ENCODE results near the gene CAVIN2.

CAVIN2 gene

GRCh38 chr2:191864628-191865374 is 17.9 kb upstream of the CAVIN2 start:
- DNase-seq (ENCODE audit: low read depth): no peak

GRCh38 chr2:191863988-191864387 is 17.1 kb upstream of the CAVIN2 start:
- DNase-seq (ENCODE audit: low read depth): no peak

- DNase-seq (ENCODE audit: low read depth): no peak
Observed at GRCh38 chr2:191862156-191862775, 15.4 kb upstream of the CAVIN2 start.

- DNase-seq (ENCODE audit: low read depth): no peak
Observed at GRCh38 chr2:191860760-191861466, 14.0 kb upstream of the CAVIN2 start.

GRCh38 chr2:191859681-191860080 is 12.8 kb upstream of the CAVIN2 start:
- DNase-seq (ENCODE audit: low read depth): no peak

- DNase-seq (ENCODE audit: low read depth): no peak
Observed at GRCh38 chr2:191857886-191858285, 11.0 kb upstream of the CAVIN2 start.

- no peak for DNase-seq (ENCODE audit: low read depth)
Observed at GRCh38 chr2:191857259-191857805, 10.4 kb upstream of the CAVIN2 start.

- DNase-seq (ENCODE audit: low read depth): no peak
Observed at GRCh38 chr2:191856111-191856876, 9.4 kb upstream of the CAVIN2 start.

GRCh38 chr2:191855382-191855781 is 8.5 kb upstream of the CAVIN2 start:
- no peak for DNase-seq (ENCODE audit: low read depth)

- no peak for DNase-seq (ENCODE audit: low read depth)
Observed at GRCh38 chr2:191854382-191855372, 7.8 kb upstream of the CAVIN2 start.

GRCh38 chr2:191853843-191854242 is 7.0 kb upstream of the CAVIN2 start:
- DNase-seq (ENCODE audit: low read depth): no peak

- DNase-seq (ENCODE audit: low read depth): no peak
Observed at GRCh38 chr2:191851158-191851557, 4.3 kb upstream of the CAVIN2 start.

- no peak for DNase-seq (ENCODE audit: low read depth)
Observed at GRCh38 chr2:191848771-191849767, 2.2 kb upstream of the CAVIN2 start.

GRCh38 chr2:191847764-191848163 is 876 bp upstream of the CAVIN2 start:
- no peak for DNase-seq (ENCODE audit: low read depth)

GRCh38 chr2:191845876-191846514 is 893 bp downstream of the CAVIN2 start:
- no peak for DNase-seq (ENCODE audit: low read depth)

GRCh38 chr2:191845248-191845715 is 1.6 kb downstream of the CAVIN2 start:
- peak; percentile 48 for DNase-seq (ENCODE audit: low read depth)

GRCh38 chr2:191844706-191845105 is 2.2 kb downstream of the CAVIN2 start:
- DNase-seq (ENCODE audit: low read depth): no peak

- no peak for DNase-seq (ENCODE audit: low read depth)
Observed at GRCh38 chr2:191840921-191841320, 6.0 kb downstream of the CAVIN2 start.
